A673 (cell line): ENCODE measurements around the gene GUCD1. TPM values are rescaled to one million over a fixed set of nuclear protein-coding genes. Genes with fewer than 3 reads are reported as not detected.

Experiments
- BruUV-seq: library from RNA; stranded (reverse); fragments of 400-500 nt; replicated peaks from 2 replicates; lab custom pipeline; 2021; lab: Mats Ljungman, UMichigan
- CTCF ChIA-PET: fragments of 300-600 bp; sonication (Branson Sonifier 250); formaldehyde crosslinking; loops from one replicate; lab custom pipeline; 2022; ENCODE audit warnings: antibody characterized with exemption; lab: Charles Lee
- POLR2A ChIA-PET: fragments of 300-600 bp; sonication (Branson Sonifier 250); formaldehyde crosslinking; loops from one replicate; lab custom pipeline; 2022; ENCODE audit warnings: antibody characterized with exemption; ENCODE audit not compliant: low non-redundant PET; lab: Charles Lee
- DNase-seq: peaks from one replicate; pipeline ENCODE4 v3.0.0-alpha.2; 2015; ENCODE audit warnings: low spot score
- H3K27ac ChIP-seq: fragments of 200-600 bp; sonication (generic); 2 replicates; pipeline ENCODE4 v1.5.1; 2016; ENCODE audit warnings: mixed run types, low read depth, mild to moderate bottlenecking, mixed read lengths, antibody characterized with exemption, low read length; ENCODE audit not compliant: poor library complexity, severe bottlenecking
- H3K27me3 ChIP-seq: fragments of 200-600 bp; sonication (generic); replicated peaks from 2 replicates; pipeline ENCODE4 v1.6.1; 2017; ENCODE audit warnings: mixed run types, low read depth, mild to moderate bottlenecking, mixed read lengths, antibody characterized with exemption, low read length; ENCODE audit not compliant: insufficient read depth, poor library complexity
- H3K36me3 ChIP-seq: fragments of 200-600 bp; sonication (generic); 2 replicates; pipeline ENCODE4 v1.6.1; 2016; ENCODE audit warnings: mixed run types, mild to moderate bottlenecking, mixed read lengths, antibody characterized with exemption, low read length; ENCODE audit not compliant: insufficient read depth, poor library complexity, severe bottlenecking
- H3K4me1 ChIP-seq: fragments of 200-600 bp; sonication (generic); 2 replicates; pipeline ENCODE4 v1.6.1; 2017; ENCODE audit warnings: mixed run types, mild to moderate bottlenecking, mixed read lengths, antibody characterized with exemption, low read length; ENCODE audit not compliant: insufficient read depth, poor library complexity, severe bottlenecking
- H3K4me3 ChIP-seq: fragments of 200-600 bp; sonication (generic); 2 replicates; pipeline ENCODE4 v1.5.1; 2016; ENCODE audit warnings: low read depth, mixed run types, mild to moderate bottlenecking, mixed read lengths, low read length; ENCODE audit not compliant: poor library complexity, severe bottlenecking
- H3K9me3 ChIP-seq: fragments of 200-600 bp; sonication (generic); 2 replicates; pipeline ENCODE4 v1.6.1; 2016; ENCODE audit warnings: mixed run types, low read depth, mild to moderate bottlenecking, mixed read lengths, antibody characterized with exemption, low read length; ENCODE audit not compliant: poor library complexity, severe bottlenecking
- CTCF ChIP-seq: fragments of 300-800, 200-600 bp; sonication (generic); conservative IDR thresholded peaks from 2 replicates; pipeline ENCODE4 v1.5.1; 2017; ENCODE audit warnings: low read depth, mild to moderate bottlenecking, antibody characterized with exemption, low read length, moderate library complexity, mixed read lengths
- EZH2 ChIP-seq: fragments of 200-600 bp; sonication (generic); IDR thresholded peaks from 2 replicates; pipeline ENCODE4 v1.6.1; 2017; ENCODE audit warnings: borderline replicate concordance, low read depth, mild to moderate bottlenecking, mixed read lengths, antibody characterized with exemption, low read length; ENCODE audit not compliant: poor library complexity, severe bottlenecking
- intact Hi-C: fragments of 100-400 bp; cut with micrococcal nuclease; formaldehyde crosslinking; loops from one replicate; pipeline ENCODE4 v1.10.0; 2022; ENCODE audit not compliant: unreplicated experiment
- total RNA-seq: library from RNA; stranded (reverse); gene quantifications from 2 replicates; pipeline ENCODE4 v1.2.3, GENCODE V29; 2021

The GUCD1 gene
- total RNA-seq, 1 experiment from 2014 or later = 70.5 TPM

GRCh38 chr22:24578355-24579257 is 23.7 kb upstream of the GUCD1 start:
- H3K4me1 ChIP-seq = peaks cover 15% of the 10 kb centered on the region
- no peak for DNase-seq
- TF ChIP-seq CTCF (no peak), EZH2 (no peak)
- peak overlapping the region; percentile 38 for H3K27ac ChIP-seq
- BruUV-seq = TSS peak; percentile 1
- peaks cover 16% of the 10 kb centered on the region for H3K36me3 ChIP-seq
- H3K27me3 ChIP-seq = no peaks in the 10 kb centered on the region
- H3K4me3 ChIP-seq = no peak overlapping the region
- intact Hi-C loops = no loop called here
- ChIA-PET CTCF (no interaction called here), POLR2A (no interaction called here)
- H3K9me3 ChIP-seq = no peaks in the 10 kb centered on the region

- Histone ChIP-seq H3K27ac (no peak overlapping the region), H3K27me3 (no peaks in the 10 kb centered on the region), H3K36me3 (peaks cover 34% of the 10 kb centered on the region), H3K9me3 (no peaks in the 10 kb centered on the region), H3K4me1 (peaks cover 11% of the 10 kb centered on the region), H3K4me3 (no peak overlapping the region)
- no TSS peak for BruUV-seq
- POLR2A ChIA-PET = interaction anchor here (0.6 kb wide), 1 partner anchor 682 kb away, joined by 4 read pairs; the partner anchor contains the start of gene MIF
- no peak for DNase-seq
- intact Hi-C loops = no loop called here
- TF ChIP-seq CTCF (no peak), EZH2 (no peak)
- CTCF ChIA-PET = no interaction called here
Measured at GRCh38 chr22:24576778-24577177, 21.8 kb upstream of the GUCD1 start.

- H3K9me3 ChIP-seq = no peaks in the 10 kb centered on the region
- no peaks in the 10 kb centered on the region for H3K4me1 ChIP-seq
- no peak overlapping the region for H3K4me3 ChIP-seq
- BruUV-seq = no TSS peak
- ChIA-PET POLR2A (no interaction called here), CTCF (interaction anchor here (0.6 kb wide), 1 partner anchor 219 kb away, joined by 5 read pairs; no protein-coding TSS in a partner anchor)
- TF ChIP-seq EZH2 (no peak), CTCF (no peak)
- DNase-seq = no peak
- peaks cover 77% of the 10 kb centered on the region for H3K36me3 ChIP-seq
- no peaks in the 10 kb centered on the region for H3K27me3 ChIP-seq
- H3K27ac ChIP-seq = no peak overlapping the region
- intact Hi-C loops = no loop called here
Measured at GRCh38 chr22:24571266-24571665, 16.3 kb upstream of the GUCD1 start.
